HUDEP-2 (cell line): ENCODE data around the gene ASMT.
"Not testable (repeated sequence)": the region's sequence is repeated elsewhere in the genome, so short reads cannot be mapped to it uniquely, and the experiment has no call there.

Experiments
- DNase-seq, 76 experiments: peaks; one replicate each; lab custom pipeline; 2025; ENCODE audit not compliant: unreplicated experiment in 76 of 76; lab: John Stamatoyannopoulos, UW

ASMT gene

GRCh38 chrX:1597345-1598020 lies 17.4 kb upstream of the ASMT start:
- no peak for DNase-seq

- peak in 69 of 76 experiments; percentile 0 to 69 (median 28) for DNase-seq
These were observed 16.6 kb upstream of the ASMT start for GRCh38 chrX:1598021-1598875.

- DNase-seq, result no peak
These were observed 15.7 kb upstream of the ASMT start for GRCh38 chrX:1598876-1599790.

GRCh38 chrX:1599791-1600405 lies 15.0 kb upstream of the ASMT start:
- no peak for DNase-seq

GRCh38 chrX:1600406-1601050 lies 14.3 kb upstream of the ASMT start:
- no peak for DNase-seq

- no peak for DNase-seq
These were observed 13.7 kb upstream of the ASMT start for GRCh38 chrX:1601051-1601767.

GRCh38 chrX:1601768-1602085 lies 13.1 kb upstream of the ASMT start:
- no peak for DNase-seq

- no peak for DNase-seq
These were observed 12.6 kb upstream of the ASMT start for GRCh38 chrX:1602299-1602698.

- DNase-seq, result no peak
These were observed 8.4 kb upstream of the ASMT start for GRCh38 chrX:1606496-1606895.

- DNase-seq, result no peak
These were observed 5.5 kb upstream of the ASMT start for GRCh38 chrX:1609311-1609710.

GRCh38 chrX:1609762-1610161 lies 5.1 kb upstream of the ASMT start:
- DNase-seq, result no peak

GRCh38 chrX:1610166-1610565 lies 4.7 kb upstream of the ASMT start:
- DNase-seq, result no peak

GRCh38 chrX:1610736-1611135 lies 4.1 kb upstream of the ASMT start:
- DNase-seq, result no peak

- DNase-seq, result no peak
These were observed 2.1 kb upstream of the ASMT start for GRCh38 chrX:1612641-1613286.

GRCh38 chrX:1618689-1619088 lies 3.8 kb downstream of the ASMT start:
- no peak for DNase-seq

GRCh38 chrX:1623691-1624090 lies 8.8 kb downstream of the ASMT start:
- no peak for DNase-seq

- DNase-seq, result not testable (repeated sequence)
These were observed 9.4 kb downstream of the ASMT start for GRCh38 chrX:1624158-1624860.

GRCh38 chrX:1624861-1625215 lies 10.0 kb downstream of the ASMT start:
- not testable (repeated sequence) for DNase-seq

GRCh38 chrX:1629244-1629643 lies 14.4 kb downstream of the ASMT start:
- DNase-seq, result no peak
